Measurements from ENCODE around the gene FBXL22.

The FBXL22 gene

DNA sequence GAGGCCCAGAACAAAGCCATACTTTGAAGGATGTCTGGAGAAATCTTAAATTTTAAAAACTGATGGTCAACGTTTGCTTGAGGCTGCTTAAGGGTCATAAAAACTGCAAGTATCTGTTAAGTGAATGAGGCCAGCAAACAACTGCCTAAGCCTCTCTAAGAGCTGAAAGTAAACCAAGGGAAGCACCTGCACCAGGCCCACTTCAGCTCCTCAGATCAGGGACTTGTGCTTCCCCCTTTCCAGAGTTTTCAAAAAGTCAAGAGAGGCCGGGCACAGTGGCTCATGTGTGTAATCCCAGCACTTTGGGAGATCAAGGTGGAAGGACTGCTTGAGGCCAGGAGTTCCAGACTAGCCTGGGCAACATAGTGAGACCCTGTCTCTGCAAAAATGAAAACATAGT, 9.1 kb downstream of the FBXL22 start:
- Histone ChIP-seq H2BK15ac (ENCODE audit: low read depth, poor library complexity, severe bottlenecking) (no peak overlapping the region), H3K79me1 (replicated peaks; ENCODE audit: low read length, poor library complexity, severe bottlenecking) (no peaks in the 10 kb centered on the region), H4K8ac (ENCODE audit: low read length) (no peak overlapping the region), H3K4ac (ENCODE audit: low read depth in 1 of 2, low read length in 2 of 2) (no peak overlapping the region), H3K4me3 (ENCODE audit: insufficient read depth in 1 of 2, low read depth in 1 of 2, low read length in 2 of 2) (no peak overlapping the region), H3K36me3 (ENCODE audit: control insufficient read depth in 1 of 2, insufficient read depth in 2 of 2, low read depth in 1 of 2, low read length in 2 of 2) (peaks cover 27 to 37% of the 10 kb centered on the region in 2 experiments), H2BK5ac (ENCODE audit: low read depth, low read length, poor library complexity, severe bottlenecking) (no peak overlapping the region), H4K91ac (ENCODE audit: low read length) (no peak overlapping the region), H3K9me3 (ENCODE audit: control insufficient read depth, low read length) (no peaks in the 10 kb centered on the region), H3K27me3 (ENCODE audit: control insufficient read depth in 1 of 2, insufficient read depth in 1 of 2, low read length in 2 of 2) (no peaks in the 10 kb centered on the region), H3K27ac (ENCODE audit: low read length, poor library complexity, severe bottlenecking) (no peak overlapping the region), H3K4me2 (ENCODE audit: low read length, poor library complexity, severe bottlenecking) (no peak overlapping the region), H3K9ac (ENCODE audit: low read length) (peak overlapping the region; percentile 3), H2AFZ (ENCODE audit: low read depth, low read length) (no peak overlapping the region), H3K18ac (ENCODE audit: low read depth in 1 of 2, low read length in 2 of 2) (no peak overlapping the region), H2BK12ac (ENCODE audit: low read length in 2 of 2) (no peak overlapping the region), H3K14ac (ENCODE audit: low read length in 2 of 2) (no peak overlapping the region), H2AK5ac (ENCODE audit: low read length, severe bottlenecking) (no peak overlapping the region), H3K23ac (ENCODE audit: low read length in 2 of 2) (no peak overlapping the region), H2BK120ac (ENCODE audit: low read depth, low read length) (no peak overlapping the region), H3K4me1 (ENCODE audit: control insufficient read depth, insufficient read depth, low read depth, low read length) (peaks cover 15% of the 10 kb centered on the region)
- WGBS, result 63% methylated on average over 2 of the region's 2 CpGs
- DNase-seq, result no peak

DNA sequence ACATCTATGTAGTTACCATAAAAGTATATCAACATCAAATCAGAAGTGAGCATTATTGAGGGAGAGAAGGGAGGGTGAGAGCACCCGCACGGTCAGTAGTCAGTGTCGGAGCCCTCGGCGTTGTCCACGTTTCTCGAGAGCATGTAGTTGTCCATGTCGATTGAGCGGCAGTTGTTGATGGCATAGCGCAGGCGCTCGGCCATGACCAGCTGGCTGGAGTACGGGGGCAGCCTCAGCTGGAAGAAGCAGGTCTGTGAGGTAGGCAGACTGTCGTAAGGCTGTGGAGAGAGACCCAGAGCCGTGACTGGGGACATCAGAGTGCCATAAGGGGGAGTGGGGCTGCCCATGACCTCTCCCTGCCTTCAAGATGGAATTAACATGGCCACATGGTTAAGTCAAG, 11.8 kb downstream of the FBXL22 start:
- Histone ChIP-seq H2BK15ac (ENCODE audit: low read depth, poor library complexity, severe bottlenecking) (no peak overlapping the region), H3K36me3 (ENCODE audit: control insufficient read depth in 1 of 2, insufficient read depth in 2 of 2, low read depth in 1 of 2, low read length in 2 of 2) (peaks cover 45 to 48% of the 10 kb centered on the region in 2 experiments), H3K23ac (ENCODE audit: low read length in 2 of 2) (no peak overlapping the region), H3K14ac (ENCODE audit: low read length in 2 of 2) (no peak overlapping the region), H3K79me1 (replicated peaks; ENCODE audit: low read length, poor library complexity, severe bottlenecking) (no peaks in the 10 kb centered on the region), H3K4me2 (ENCODE audit: low read length, poor library complexity, severe bottlenecking) (no peak overlapping the region), H2BK120ac (ENCODE audit: low read depth, low read length) (no peak overlapping the region), H3K4me3 (ENCODE audit: insufficient read depth in 1 of 2, low read depth in 1 of 2, low read length in 2 of 2) (no peak overlapping the region), H2AFZ (ENCODE audit: low read depth, low read length) (no peak overlapping the region), H2AK5ac (ENCODE audit: low read length, severe bottlenecking) (no peak overlapping the region), H2BK12ac (ENCODE audit: low read length in 2 of 2) (no peak overlapping the region), H3K9ac (ENCODE audit: low read length) (peak overlapping the region; percentile 83), H2BK5ac (ENCODE audit: low read depth, low read length, poor library complexity, severe bottlenecking) (no peak overlapping the region), H4K91ac (ENCODE audit: low read length) (no peak overlapping the region), H3K27ac (ENCODE audit: low read length, poor library complexity, severe bottlenecking) (no peak overlapping the region), H3K4ac (ENCODE audit: low read depth in 1 of 2, low read length in 2 of 2) (no peak overlapping the region), H3K18ac (ENCODE audit: low read depth in 1 of 2, low read length in 2 of 2) (no peak overlapping the region), H3K9me3 (ENCODE audit: control insufficient read depth, low read length) (no peaks in the 10 kb centered on the region), H3K4me1 (ENCODE audit: control insufficient read depth, insufficient read depth, low read depth, low read length) (peaks cover 16% of the 10 kb centered on the region), H4K8ac (ENCODE audit: low read length) (peak overlapping the region; percentile 35), H3K27me3 (ENCODE audit: control insufficient read depth in 1 of 2, insufficient read depth in 1 of 2, low read length in 2 of 2) (no peaks in the 10 kb centered on the region)
- 97% methylated on average over 15 of the region's 15 CpGs for WGBS
- DNase-seq, result no peak

DNA sequence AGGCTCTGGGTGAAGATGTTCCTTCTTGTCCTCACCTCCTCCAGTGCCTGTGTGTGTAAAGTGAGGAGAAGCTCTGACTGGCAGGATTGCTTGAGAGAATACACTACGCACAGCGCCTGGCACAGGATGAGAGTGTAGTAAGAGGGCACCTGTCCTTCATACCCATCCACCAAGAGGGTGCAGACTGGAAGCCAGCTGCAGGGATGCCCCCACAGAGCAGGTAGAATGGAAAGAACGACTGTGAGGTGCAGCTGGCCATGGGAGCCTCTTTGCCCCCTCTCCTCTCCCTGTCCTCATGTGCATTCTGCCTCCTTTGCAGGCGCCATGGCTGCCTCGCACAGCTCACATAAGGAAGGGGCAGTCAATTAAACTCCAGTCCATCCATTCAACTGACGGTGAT, 12.3 kb downstream of the FBXL22 start:
- no peak overlapping the region for H2BK15ac ChIP-seq (ENCODE audit: low read depth, poor library complexity, severe bottlenecking)
- H2BK5ac ChIP-seq (ENCODE audit: low read depth, low read length, poor library complexity, severe bottlenecking), result no peak overlapping the region
- no peak overlapping the region for H3K23ac ChIP-seq (ENCODE audit: low read length in 2 of 2)
- H2BK120ac ChIP-seq (ENCODE audit: low read depth, low read length), result no peak overlapping the region
- H4K91ac ChIP-seq (ENCODE audit: low read length), result no peak overlapping the region
- H3K18ac ChIP-seq (ENCODE audit: low read depth in 1 of 2, low read length in 2 of 2), result no peak overlapping the region
- H3K79me1 ChIP-seq (replicated peaks; ENCODE audit: low read length, poor library complexity, severe bottlenecking), result no peaks in the 10 kb centered on the region
- peaks cover 16% of the 10 kb centered on the region for H3K4me1 ChIP-seq (ENCODE audit: control insufficient read depth, insufficient read depth, low read depth, low read length)
- no peak overlapping the region for H4K8ac ChIP-seq (ENCODE audit: low read length)
- no peak overlapping the region for H2AK5ac ChIP-seq (ENCODE audit: low read length, severe bottlenecking)
- no peak overlapping the region for H3K4ac ChIP-seq (ENCODE audit: low read depth in 1 of 2, low read length in 2 of 2)
- no peak overlapping the region for H3K27ac ChIP-seq (ENCODE audit: low read length, poor library complexity, severe bottlenecking)
- H3K36me3 ChIP-seq (ENCODE audit: control insufficient read depth in 1 of 2, insufficient read depth in 2 of 2, low read depth in 1 of 2, low read length in 2 of 2), result peaks cover 45 to 53% of the 10 kb centered on the region in 2 experiments
- no peak overlapping the region for H3K14ac ChIP-seq (ENCODE audit: low read length in 2 of 2)
- H3K9ac ChIP-seq (ENCODE audit: low read length), result peak overlapping the region; percentile 83
- H3K4me3 ChIP-seq (ENCODE audit: insufficient read depth in 1 of 2, low read depth in 1 of 2, low read length in 2 of 2), result no peak overlapping the region
- no peak overlapping the region for H3K4me2 ChIP-seq (ENCODE audit: low read length, poor library complexity, severe bottlenecking)
- no peaks in the 10 kb centered on the region for H3K27me3 ChIP-seq (ENCODE audit: control insufficient read depth in 1 of 2, insufficient read depth in 1 of 2, low read length in 2 of 2)
- no peak for DNase-seq
- WGBS, result 95% methylated on average over 3 of the region's 6 CpGs
- H3K9me3 ChIP-seq (ENCODE audit: control insufficient read depth, low read length), result no peaks in the 10 kb centered on the region
- no peak overlapping the region for H2BK12ac ChIP-seq (ENCODE audit: low read length in 2 of 2)
- H2AFZ ChIP-seq (ENCODE audit: low read depth, low read length), result no peak overlapping the region

- H3K23ac ChIP-seq (ENCODE audit: low read length in 2 of 2), result no peak overlapping the region
- H4K8ac ChIP-seq (ENCODE audit: low read length), result peak overlapping the region; percentile 32
- no peak overlapping the region for H2BK120ac ChIP-seq (ENCODE audit: low read depth, low read length)
- peaks cover 44 to 62% of the 10 kb centered on the region in 2 experiments for H3K36me3 ChIP-seq (ENCODE audit: control insufficient read depth in 1 of 2, insufficient read depth in 2 of 2, low read depth in 1 of 2, low read length in 2 of 2)
- H3K27ac ChIP-seq (ENCODE audit: low read length, poor library complexity, severe bottlenecking), result peak overlapping the region; percentile 63
- no peaks in the 10 kb centered on the region for H3K27me3 ChIP-seq (ENCODE audit: control insufficient read depth in 1 of 2, insufficient read depth in 1 of 2, low read length in 2 of 2)
- H3K79me1 ChIP-seq (replicated peaks; ENCODE audit: low read length, poor library complexity, severe bottlenecking), result no peaks in the 10 kb centered on the region
- H3K4me3 ChIP-seq (ENCODE audit: insufficient read depth in 1 of 2, low read depth in 1 of 2, low read length in 2 of 2), result peak overlapping the region in 1 of 2 experiments; percentile 43
- H3K4me2 ChIP-seq (ENCODE audit: low read length, poor library complexity, severe bottlenecking), result no peak overlapping the region
- no peak overlapping the region for H3K14ac ChIP-seq (ENCODE audit: low read length in 2 of 2)
- no peak overlapping the region for H2BK5ac ChIP-seq (ENCODE audit: low read depth, low read length, poor library complexity, severe bottlenecking)
- no peak overlapping the region for H4K91ac ChIP-seq (ENCODE audit: low read length)
- peaks cover 16% of the 10 kb centered on the region for H3K4me1 ChIP-seq (ENCODE audit: control insufficient read depth, insufficient read depth, low read depth, low read length)
- H3K9me3 ChIP-seq (ENCODE audit: control insufficient read depth, low read length), result no peaks in the 10 kb centered on the region
- 1% methylated on average over 5 of the region's 6 CpGs for WGBS
- H3K18ac ChIP-seq (ENCODE audit: low read depth in 1 of 2, low read length in 2 of 2), result no peak overlapping the region
- H2AFZ ChIP-seq (ENCODE audit: low read depth, low read length), result no peak overlapping the region
- H2BK15ac ChIP-seq (ENCODE audit: low read depth, poor library complexity, severe bottlenecking), result no peak overlapping the region
- H3K9ac ChIP-seq (ENCODE audit: low read length), result peak overlapping the region; percentile 83
- H2AK5ac ChIP-seq (ENCODE audit: low read length, severe bottlenecking), result no peak overlapping the region
- no peak overlapping the region for H2BK12ac ChIP-seq (ENCODE audit: low read length in 2 of 2)
- no peak overlapping the region for H3K4ac ChIP-seq (ENCODE audit: low read depth in 1 of 2, low read length in 2 of 2)
- peak; percentile 92 for DNase-seq
These were observed 13.1 kb downstream of the FBXL22 start for GRCh38 chr15:63610209-63610841.

Data from mesenchymal stem cell (in vitro differentiated cells and primary cell).